Measurements from ENCODE around the gene PIWIL4. TPM values are rescaled to one million over a fixed set of nuclear protein-coding genes. Genes with fewer than 3 reads are reported as not detected.
"Not testable (repeated sequence)": the region's sequence is repeated elsewhere in the genome, so short reads cannot be mapped to it uniquely, and the experiment has no call there.

The PIWIL4 gene
- total RNA-seq, 4 donors from 2014 or later = 7.2 to 9.0 (median 8.3) TPM

- 63 to 74% methylated on average over 4 of the region's 4 CpGs for WGBS, 2 donors
- H3K4me1 ChIP-seq = peaks cover 0 to 42% (median 21%) of the 10 kb centered on the region in 4 donors
- TF ChIP-seq POLR2A (IDR thresholded peaks at IDR 0.05) (no peak), CTCF (IDR thresholded peaks at IDR 0.05) (no peak), EP300 (IDR thresholded peaks at IDR 0.05) (no peak)
Observed at GRCh38 chr11:94550513-94550912, 16.7 kb upstream of the PIWIL4 start.

GRCh38 chr11:94553938-94554337, 13.2 kb upstream of the PIWIL4 start:
- DNase-seq (ENCODE audit: low spot score in 2 of 2) = no peak
- H3K27ac ChIP-seq = no peak overlapping the region
- H3K4me1 ChIP-seq = peaks cover 0 to 31% (median 9%) of the 10 kb centered on the region in 4 donors
- no peaks in the 10 kb centered on the region for H3K27me3 ChIP-seq
- no peaks in the 10 kb centered on the region for H3K36me3 ChIP-seq
- WGBS, 2 donors = 33 to 75% methylated on average over 1 of the region's 1 CpG
- no peaks in the 10 kb centered on the region for H3K9me3 ChIP-seq
- H3K4me3 ChIP-seq = no peak overlapping the region
- no peak for TF ChIP-seq CTCF (IDR thresholded peaks at IDR 0.05)
- TF ChIP-seq POLR2A (IDR thresholded peaks at IDR 0.05) = no peak
- TF ChIP-seq EP300 (IDR thresholded peaks at IDR 0.05) = no peak

More at GRCh38 chr11:94550513-94550912, 16.7 kb upstream of the PIWIL4 start:
- peaks cover 0 to 2% (median 0%) of the 10 kb centered on the region in 3 donors for H3K36me3 ChIP-seq
- H3K9me3 ChIP-seq = no peaks in the 10 kb centered on the region
- no peak overlapping the region for H3K27ac ChIP-seq
- H3K4me3 ChIP-seq = no peak overlapping the region
- no peak for DNase-seq (ENCODE audit: low spot score in 2 of 2)
- H3K27me3 ChIP-seq = no peaks in the 10 kb centered on the region

GRCh38 chr11:94555752-94556329, 11.3 kb upstream of the PIWIL4 start:
- not testable (repeated sequence) for H3K36me3 ChIP-seq; H3K27me3 ChIP-seq; H3K27ac ChIP-seq; H3K9me3 ChIP-seq; H3K4me3 ChIP-seq; DNase-seq (ENCODE audit: low spot score in 2 of 2)
- peaks cover 0 to 39% (median 5%) of the 10 kb centered on the region in 4 donors for H3K4me1 ChIP-seq
- WGBS, 2 donors = 92 to 96% methylated on average over 8 of the region's 8 CpGs

GRCh38 chr11:94557421-94557820, 9.7 kb upstream of the PIWIL4 start:
- H3K27me3 ChIP-seq = no peaks in the 10 kb centered on the region
- H3K9me3 ChIP-seq = no peaks in the 10 kb centered on the region
- peaks cover 0 to 39% (median 5%) of the 10 kb centered on the region in 4 donors for H3K4me1 ChIP-seq
- no peaks in the 10 kb centered on the region for H3K36me3 ChIP-seq
- DNase-seq (ENCODE audit: low spot score in 2 of 2) = no peak
- no peak overlapping the region for H3K4me3 ChIP-seq
- TF ChIP-seq POLR2A (IDR thresholded peaks at IDR 0.05) = no peak
- no peak for TF ChIP-seq CTCF (IDR thresholded peaks at IDR 0.05)
- H3K27ac ChIP-seq = no peak overlapping the region

GRCh38 chr11:94557992-94558391, 9.2 kb upstream of the PIWIL4 start:
- peaks cover 0 to 39% (median 5%) of the 10 kb centered on the region in 4 donors for H3K4me1 ChIP-seq
- WGBS, 2 donors = 40 to 46% methylated on average over 1 of the region's 1 CpG
- DNase-seq (ENCODE audit: low spot score in 2 of 2) = no peak
- H3K9me3 ChIP-seq = no peaks in the 10 kb centered on the region
- H3K4me3 ChIP-seq = no peak overlapping the region
- H3K36me3 ChIP-seq = no peaks in the 10 kb centered on the region
- H3K27ac ChIP-seq = no peak overlapping the region
- TF ChIP-seq POLR2A (IDR thresholded peaks at IDR 0.05) = no peak
- no peak for TF ChIP-seq EP300 (IDR thresholded peaks at IDR 0.05)
- no peak for TF ChIP-seq CTCF (IDR thresholded peaks at IDR 0.05)
- no peaks in the 10 kb centered on the region for H3K27me3 ChIP-seq

GRCh38 chr11:94558468-94558867, 8.7 kb upstream of the PIWIL4 start:
- no peak for TF ChIP-seq EP300 (IDR thresholded peaks at IDR 0.05)
- no peak for TF ChIP-seq POLR2A (IDR thresholded peaks at IDR 0.05)
- TF ChIP-seq CTCF (IDR thresholded peaks at IDR 0.05) = no peak
- H3K4me1 ChIP-seq = peaks cover 0 to 41% (median 5%) of the 10 kb centered on the region in 4 donors
- no peaks in the 10 kb centered on the region for H3K9me3 ChIP-seq
- 90 to 97% methylated on average over 1 of the region's 1 CpG for WGBS, 2 donors
- H3K27me3 ChIP-seq = no peaks in the 10 kb centered on the region
- no peak for DNase-seq (ENCODE audit: low spot score in 2 of 2)
- no peaks in the 10 kb centered on the region for H3K36me3 ChIP-seq
- no peak overlapping the region for H3K4me3 ChIP-seq
- no peak overlapping the region for H3K27ac ChIP-seq

Data from tibial nerve (tissue), 4 donors.